Activated CD4-positive, CD25-positive, alpha-beta regulatory T cell (primary cell): ENCODE data around the gene OCIAD1.
A peak's percentile ranks its signal among the peaks of the same experiment; 100 is the strongest.
"Not testable (repeated sequence)": the region's sequence is repeated elsewhere in the genome, so short reads cannot be mapped to it uniquely, and the experiment has no call there.

Experiments used
- DNase-seq, 4 experiments: peaks; one replicate each; lab custom pipeline; 2025; lab: John Stamatoyannopoulos, UW

The OCIAD1 gene

GRCh38 chr4:48830706-48831531 lies at the start of gene OCIAD1:
OCIAD1 (plus strand) TSS chr4:48831088; CDS start chr4:48832625, 1,537 bp downstream.
- DNase-seq: peak; percentile 74 to 90 (median 80)

- DNase-seq: no peak
These were observed 48.9 kb upstream of the OCIAD1 start for GRCh38 chr4:48781968-48782367.

DNA sequence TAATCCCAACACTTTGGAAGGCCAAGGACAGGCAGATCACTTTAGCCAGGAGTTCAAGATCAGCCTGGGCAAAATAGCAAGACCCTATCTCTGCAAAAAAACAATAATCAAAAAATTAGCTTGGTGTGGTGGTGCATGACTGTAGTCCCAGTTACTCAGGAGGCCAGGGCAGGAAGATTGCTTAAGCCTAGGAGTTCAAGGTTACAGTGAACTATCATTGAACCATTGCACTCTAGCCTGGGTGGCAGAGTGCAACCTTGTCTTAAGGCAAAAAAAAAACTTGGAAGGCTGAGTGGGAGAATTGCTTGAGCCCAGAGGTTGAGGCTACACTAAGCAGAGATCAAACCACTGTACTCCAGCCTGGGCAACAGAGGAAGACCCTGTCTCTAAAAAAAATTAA lies 45.6 kb upstream of the OCIAD1 start:
- DNase-seq: no peak

DNA sequence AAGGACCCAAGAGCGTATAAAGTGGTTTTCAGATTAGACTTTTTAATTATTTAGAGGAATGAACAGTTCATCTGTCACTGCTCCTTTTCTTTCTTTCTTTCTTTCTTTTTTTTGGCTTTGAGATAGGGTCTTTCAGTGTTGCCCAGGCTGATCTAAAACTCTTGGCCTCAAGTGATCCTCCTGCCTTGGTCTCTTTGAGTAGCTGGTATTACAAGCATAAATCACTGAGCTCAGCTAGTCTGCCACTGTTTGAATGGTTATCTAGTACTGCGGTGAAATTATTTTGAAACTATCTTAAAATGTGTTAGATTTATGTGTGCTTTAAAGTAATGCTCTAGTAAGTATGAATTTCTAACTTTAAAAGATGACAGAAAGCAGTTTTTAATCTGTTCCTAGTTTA lies 44.3 kb upstream of the OCIAD1 start:
- DNase-seq: no peak

DNA sequence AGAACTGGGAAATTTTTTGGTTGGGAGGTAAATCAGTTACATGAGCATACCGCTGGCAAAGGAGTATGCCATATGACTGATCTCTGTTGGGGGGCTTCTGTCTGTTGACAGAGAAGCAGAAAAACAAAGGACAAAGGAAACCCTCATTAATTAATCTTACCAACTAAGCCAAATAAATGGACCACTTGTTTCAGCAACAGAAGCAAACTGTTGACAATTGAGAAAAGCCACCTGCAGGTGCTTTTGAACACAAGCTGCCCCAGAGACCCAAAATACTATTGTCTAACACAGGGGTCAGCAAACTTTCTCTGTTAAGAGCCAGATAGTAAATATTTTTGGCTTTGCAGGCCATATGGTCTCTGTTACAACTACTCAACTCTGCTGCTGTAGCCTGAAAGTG lies 43.8 kb upstream of the OCIAD1 start:
- DNase-seq: no peak

- DNase-seq: no peak
These were observed 40.3 kb upstream of the OCIAD1 start for GRCh38 chr4:48790561-48790960.

GRCh38 chr4:48791313-48791712 lies 39.6 kb upstream of the OCIAD1 start:
- DNase-seq: no peak

- DNase-seq: no peak
These were observed 38.4 kb upstream of the OCIAD1 start for GRCh38 chr4:48792348-48793006.

DNA sequence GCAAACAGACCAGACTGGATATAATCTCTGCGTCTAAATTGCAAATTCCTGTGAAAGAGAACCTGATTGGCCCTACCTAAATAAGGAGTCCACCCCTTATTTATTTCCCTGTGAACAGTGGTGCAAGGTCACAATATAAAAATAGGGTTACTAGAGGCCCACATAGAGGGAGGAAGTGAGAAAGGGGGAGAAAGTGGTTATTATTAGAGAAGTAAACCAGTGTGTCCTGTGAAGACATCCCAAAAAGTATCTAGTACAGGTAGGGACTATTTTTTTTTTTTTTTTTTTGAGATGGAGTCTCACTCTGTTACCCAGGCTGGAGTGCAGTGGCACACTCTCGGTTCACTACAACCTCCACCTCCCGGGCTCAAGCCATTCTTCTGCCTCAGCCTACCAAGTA lies 35.8 kb upstream of the OCIAD1 start:
- DNase-seq: no peak

DNA sequence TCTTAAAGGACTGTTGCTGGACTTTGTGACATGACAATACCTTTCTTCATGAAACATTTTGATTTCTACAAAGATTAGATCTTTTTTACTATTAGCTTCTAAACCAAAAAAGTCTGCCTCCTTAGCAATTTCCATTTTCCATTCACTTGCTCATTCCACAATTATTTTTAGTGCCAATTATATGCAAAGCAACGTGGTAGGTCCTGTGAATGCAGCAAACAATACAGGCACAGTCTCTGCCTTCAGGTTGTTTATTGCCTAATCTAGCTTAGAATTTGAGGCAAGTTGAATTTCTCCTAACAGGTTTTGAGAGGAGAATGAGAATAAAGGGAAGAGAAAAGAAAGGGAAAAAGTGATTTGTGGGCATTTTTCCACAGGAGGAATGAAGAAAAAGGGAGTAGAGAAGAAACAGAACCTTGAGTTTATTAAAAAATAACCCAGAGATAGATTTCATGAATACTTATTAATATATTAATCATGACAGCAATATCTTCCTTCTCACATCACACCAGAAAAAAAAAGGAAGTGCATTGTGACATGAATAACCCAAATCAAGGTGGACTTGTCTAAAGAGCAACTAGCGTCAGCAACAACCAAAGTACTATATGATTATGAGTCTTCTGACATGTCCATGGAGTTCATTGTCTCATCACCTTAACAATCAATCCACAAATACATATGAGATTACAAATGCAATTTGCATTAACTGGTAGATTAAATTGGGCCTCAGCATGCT lies 34.5 kb upstream of the OCIAD1 start:
- no peak for DNase-seq

DNA sequence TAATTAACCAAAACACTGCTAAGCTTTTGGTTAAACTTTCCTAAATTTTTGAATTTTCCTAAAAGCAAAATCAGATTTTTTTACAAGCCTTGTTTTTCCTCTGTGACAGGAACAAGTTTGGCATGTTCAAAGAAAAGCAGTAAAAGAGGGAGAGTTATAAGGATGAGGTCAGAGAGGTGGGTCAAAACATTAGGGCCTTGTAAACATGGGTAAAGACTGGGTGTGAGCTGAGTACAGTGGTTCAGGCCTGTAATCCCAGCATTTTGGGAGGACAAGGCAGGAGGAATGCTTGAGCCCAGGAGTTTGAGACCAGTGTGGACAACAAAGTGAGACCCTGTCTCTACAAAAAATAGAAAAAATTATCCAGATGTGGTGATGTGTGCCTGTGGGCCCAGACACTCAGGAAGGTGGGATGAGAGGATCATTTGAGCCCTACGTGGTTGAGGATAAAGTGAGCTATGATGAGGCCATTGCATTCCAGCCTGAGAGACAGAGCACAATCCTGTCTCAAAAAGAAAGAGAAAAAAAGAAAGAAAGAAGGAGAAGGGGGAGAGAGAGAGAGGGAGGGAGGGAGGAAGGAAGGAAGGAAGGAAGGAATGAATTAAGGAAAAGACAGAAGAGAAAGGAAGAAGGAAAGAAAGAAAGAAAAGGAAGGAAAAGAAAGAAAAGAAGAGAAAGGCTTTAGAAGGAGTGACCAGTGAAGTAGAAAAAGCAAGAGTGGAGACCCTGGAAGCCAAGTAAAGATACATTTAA lies 33.8 kb upstream of the OCIAD1 start:
- no peak for DNase-seq

- DNase-seq: no peak
These were observed 32.8 kb upstream of the OCIAD1 start for GRCh38 chr4:48798117-48798516.

DNA sequence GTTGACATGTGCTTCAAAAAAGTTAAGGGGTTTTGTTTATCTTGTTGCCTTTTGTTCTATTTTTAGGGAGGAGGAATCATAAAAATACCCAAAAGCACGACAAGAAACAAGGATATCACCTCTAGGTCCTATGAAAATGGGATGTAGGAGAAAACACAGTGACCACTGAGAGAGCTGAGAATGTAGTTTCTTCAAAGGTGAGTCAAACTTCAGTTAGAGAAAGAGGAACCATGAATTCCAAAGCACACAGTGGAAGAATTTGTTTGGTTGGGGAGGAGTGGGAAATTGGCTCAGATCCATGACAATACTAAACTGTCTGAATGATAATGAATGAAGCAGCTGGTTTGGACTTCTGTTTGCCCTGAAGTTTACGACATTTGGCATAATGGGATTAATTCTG lies 31.7 kb upstream of the OCIAD1 start:
- DNase-seq: no peak

- DNase-seq: not testable (repeated sequence)
These were observed 30.7 kb upstream of the OCIAD1 start for GRCh38 chr4:48800155-48800554.

DNA sequence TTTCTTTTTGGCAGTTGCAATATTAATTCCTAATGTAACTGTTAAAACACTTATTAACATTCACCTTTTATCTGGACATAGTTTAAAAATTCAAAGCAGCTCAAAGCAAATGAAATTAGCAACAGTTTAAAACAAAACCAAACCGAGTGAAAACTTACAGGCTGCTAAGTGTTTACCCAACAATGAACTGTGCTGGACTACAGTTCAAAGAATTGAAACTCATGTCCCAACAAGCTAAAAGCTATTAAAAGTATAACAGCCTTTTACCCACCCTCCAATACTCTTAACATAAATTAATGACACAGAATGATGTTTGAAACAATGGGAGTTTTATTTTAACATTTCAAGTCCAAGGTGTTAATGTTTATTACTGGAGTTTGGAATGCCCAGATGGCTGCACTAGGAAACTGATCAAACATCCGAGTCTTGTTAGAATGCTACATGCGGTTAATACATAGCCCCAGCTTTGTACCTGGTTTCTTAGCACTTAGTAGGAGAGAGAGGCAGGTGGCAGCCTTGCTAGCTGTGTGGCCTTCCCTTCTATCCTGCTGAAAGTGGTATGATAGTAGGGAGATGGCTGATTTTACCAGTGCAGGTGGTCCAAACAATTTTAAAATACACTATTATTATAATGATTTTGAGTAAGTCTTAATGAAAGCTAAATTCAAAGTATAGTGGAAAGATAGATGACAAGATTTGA lies 29.7 kb upstream of the OCIAD1 start:
- no peak for DNase-seq

GRCh38 chr4:48804584-48805301 lies 26.1 kb upstream of the OCIAD1 start:
- DNase-seq: no peak

DNA sequence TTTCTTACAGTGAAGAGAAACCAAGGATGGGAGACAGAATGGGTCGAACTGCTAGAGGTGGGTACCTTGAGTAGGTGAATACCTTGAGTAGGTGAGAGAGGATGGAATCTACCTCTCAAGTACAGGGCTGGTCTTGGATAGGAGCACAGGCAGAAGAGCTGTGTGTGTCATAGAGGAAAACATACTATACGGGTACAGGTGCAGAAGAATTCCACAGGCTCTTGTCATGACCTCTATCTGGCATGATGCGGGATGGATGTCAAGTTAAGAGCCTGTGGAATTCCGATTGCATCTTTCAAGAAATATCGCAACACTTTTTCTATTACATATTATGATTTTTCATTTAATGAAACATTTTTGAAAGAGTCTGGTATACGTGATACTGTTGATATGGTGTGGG lies 18.0 kb upstream of the OCIAD1 start:
- no peak for DNase-seq

DNA sequence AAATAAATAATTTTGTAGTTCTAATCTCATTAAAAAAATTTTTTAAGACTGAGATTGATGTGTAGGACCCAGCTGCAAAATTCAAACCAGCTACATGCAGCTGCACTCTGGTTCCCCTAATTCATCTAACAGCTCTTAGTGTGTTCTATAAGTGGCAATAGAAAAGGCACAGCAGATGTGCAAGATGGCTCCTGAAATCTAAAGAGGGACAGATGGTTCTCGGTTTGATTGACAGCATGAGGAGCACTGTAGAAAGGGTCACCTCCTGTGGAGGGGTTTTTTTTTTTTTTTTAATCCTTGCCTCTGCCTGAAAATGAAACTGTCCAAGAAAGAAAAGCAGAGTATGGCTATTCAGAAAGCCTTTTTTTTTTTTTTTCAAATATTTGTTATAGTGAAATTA lies 16.9 kb upstream of the OCIAD1 start:
- DNase-seq: no peak

GRCh38 chr4:48815483-48815882 lies 15.4 kb upstream of the OCIAD1 start:
- no peak for DNase-seq

- DNase-seq: not testable (repeated sequence)
These were observed 14.6 kb upstream of the OCIAD1 start for GRCh38 chr4:48816297-48816696.

DNA sequence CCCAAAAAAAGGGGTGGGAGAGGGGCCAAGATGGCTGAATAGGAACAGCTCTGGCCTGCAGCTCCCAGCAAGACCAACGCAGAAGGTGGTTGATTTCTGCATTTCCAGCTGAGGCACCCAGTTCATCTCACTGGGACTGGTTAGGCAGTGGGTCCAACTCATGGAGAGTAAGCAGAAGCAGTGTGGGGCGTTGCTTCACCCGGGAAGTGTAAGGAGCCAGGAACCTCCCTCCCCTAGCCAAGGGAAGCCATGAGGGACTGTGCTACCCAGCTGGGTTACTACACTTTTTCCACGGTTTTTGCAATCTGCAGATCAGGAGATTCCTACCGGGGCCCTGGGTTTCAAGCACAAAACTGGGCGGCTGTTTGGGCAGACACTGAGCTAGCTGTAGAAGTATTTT lies 13.9 kb upstream of the OCIAD1 start:
- no peak for DNase-seq
